H1 (cell line): ENCODE measurements around the gene KLRF1. TPM values are rescaled to one million over a fixed set of nuclear protein-coding genes. Genes with fewer than 3 reads are reported as not detected.

ENCODE experiments used
- CTCF ChIA-PET: fragments of 300-600 bp; sonication (Branson Sonifier 250); formaldehyde crosslinking; loops from one replicate; lab custom pipeline; 2021; ENCODE audit not compliant: partially characterized antibody; lab: Charles Lee
- POLR2A ChIA-PET: fragments of 300-600 bp; sonication (Branson Sonifier 250); formaldehyde crosslinking; loops from one replicate; lab custom pipeline; 2021; ENCODE audit warnings: inconsistent platforms; ENCODE audit not compliant: partially characterized antibody; lab: Charles Lee
- DNase-seq, 2 experiments: peaks; one replicate each; pipeline versions ENCODE4 v3.0.0 to v3.0.0-alpha.2; 2010 to 2022; ENCODE audit warnings: low spot score in 2 of 2, low read depth in 1 of 2, mixed read lengths in 1 of 2
- FAIRE-seq: peaks from 2 replicates; lab custom pipeline; 2011; peaks lifted over from hg19 to GRCh38; lab: Jason Lieb, UNC
- H2AFZ ChIP-seq: 2 replicates; pipeline ENCODE4 v1.8.1; 2012; ENCODE audit warnings: low read length, inconsistent platforms
- H2AK5ac ChIP-seq: 2 replicates; pipeline ENCODE4 v1.6.1; 2013; ENCODE audit warnings: low read depth, low read length
- H2BK120ac ChIP-seq: replicated peaks from 2 replicates; pipeline ENCODE3; 2013; ENCODE audit warnings: low read depth, low read length, inconsistent platforms
- H2BK12ac ChIP-seq: 2 replicates; pipeline ENCODE4 v1.6.1; 2013; ENCODE audit warnings: low read depth, low read length
- H2BK15ac ChIP-seq: 2 replicates; pipeline ENCODE4 v1.6.1; 2013; ENCODE audit warnings: low read length
- H2BK20ac ChIP-seq: 2 replicates; pipeline ENCODE4 v1.6.1; 2013; ENCODE audit warnings: low read length
- H2BK5ac ChIP-seq: 2 replicates; pipeline ENCODE4 v1.6.1; 2013; ENCODE audit warnings: low read depth, low read length
- H3K14ac ChIP-seq: 2 replicates; pipeline ENCODE4 v1.6.1; 2013; ENCODE audit warnings: inconsistent platforms; ENCODE audit not compliant: insufficient read length
- H3K18ac ChIP-seq: 2 replicates; pipeline ENCODE4 v1.6.1; 2013; ENCODE audit warnings: low read length; ENCODE audit errors: extremely low read depth
- H3K23ac ChIP-seq: 2 replicates; pipeline ENCODE4 v1.6.1; 2013; ENCODE audit warnings: inconsistent platforms; ENCODE audit not compliant: insufficient read length
- H3K23me2 ChIP-seq: 2 replicates; pipeline ENCODE4 v1.6.1; 2013; ENCODE audit warnings: low read depth, low read length
- H3K27ac ChIP-seq: 2 replicates; pipeline ENCODE4 v1.6.1; 2011; ENCODE audit warnings: low read depth, low read length, inconsistent platforms
- H3K27me3 ChIP-seq, 4 experiments: replicated peaks in 1 of 4; 1 replicate in 1 of 4; 2 replicates in 3 of 4; pipeline versions ENCODE4 v1.6.1 to v1.8.1; 2011 to 2013; ENCODE audit warnings: low read length in 3 of 4, mild to moderate bottlenecking in 3 of 4, inconsistent platforms in 2 of 4, mixed read lengths in 2 of 4, moderate library complexity in 1 of 4; ENCODE audit not compliant: control insufficient read depth in 3 of 4, insufficient read depth in 3 of 4; ENCODE audit errors: extremely low read depth in 1 of 4
- H3K36me3 ChIP-seq, 4 experiments: 2 replicates each; pipeline versions ENCODE4 v1.6.1 to v1.8.1; 2011 to 2013; ENCODE audit warnings: mild to moderate bottlenecking in 4 of 4, low read length in 3 of 4, moderate library complexity in 2 of 4, control low read depth in 1 of 4, inconsistent platforms in 1 of 4; ENCODE audit not compliant: insufficient read depth in 4 of 4, control insufficient read depth in 2 of 4
- H3K4ac ChIP-seq: replicated peaks from 2 replicates; pipeline ENCODE3; 2013; ENCODE audit warnings: low read length, low read depth, mixed read lengths, inconsistent platforms; ENCODE audit not compliant: insufficient read length
- H3K4me1 ChIP-seq, 4 experiments: replicated peaks in 1 of 4; 1 replicate in 1 of 4; 2 replicates in 3 of 4; pipeline versions ENCODE4 v1.6.1 to v1.8.1; 2011 to 2013; ENCODE audit warnings: low read length in 3 of 4, inconsistent platforms in 2 of 4, mixed read lengths in 1 of 4; ENCODE audit not compliant: insufficient read depth in 4 of 4, control insufficient read depth in 3 of 4
- H3K4me2 ChIP-seq, 2 experiments: 2 replicates each; pipeline versions ENCODE4 v1.6.1 to v1.8.1; 2011 to 2013; ENCODE audit warnings: low read depth in 2 of 2, low read length in 2 of 2, control low read depth in 1 of 2, inconsistent platforms in 1 of 2, mild to moderate bottlenecking in 1 of 2; ENCODE audit not compliant: insufficient read depth in 1 of 2
- H3K4me3 ChIP-seq, 4 experiments: fragments of 200-600, 300-600 bp in 1 of 4; sonication (generic), shearing (Covaris generic), sonication (Bioruptor Twin) in 1 of 4; 2 replicates each; pipeline versions ENCODE4 v1.5.1 to v1.8.1; 2011 to 2016; ENCODE audit warnings: low read length in 4 of 4, low read depth in 3 of 4, control low read depth in 2 of 4, inconsistent platforms in 2 of 4, mild to moderate bottlenecking in 2 of 4, mixed read lengths in 1 of 4, moderate library complexity in 1 of 4; ENCODE audit not compliant: insufficient read depth in 2 of 4; ENCODE audit errors: extremely low read depth in 1 of 4
- H3K56ac ChIP-seq: replicated peaks from 2 replicates; pipeline ENCODE3; 2013; ENCODE audit warnings: low read depth, mild to moderate bottlenecking, mixed read lengths, low read length, inconsistent platforms; ENCODE audit not compliant: insufficient read length
- H3K79me1 ChIP-seq: 2 replicates; pipeline ENCODE4 v1.6.1; 2013; ENCODE audit warnings: low read depth, low read length, control low read depth
- H3K79me2 ChIP-seq, 2 experiments: 2 replicates each; pipeline versions ENCODE4 v1.6.1 to v1.8.1; 2012 to 2013; ENCODE audit warnings: low read length in 2 of 2, mild to moderate bottlenecking in 2 of 2, inconsistent platforms in 1 of 2; ENCODE audit not compliant: insufficient read depth in 2 of 2, control insufficient read depth in 1 of 2
- H3K9ac ChIP-seq, 4 experiments: replicated peaks in 1 of 4; 1 replicate in 1 of 4; 2 replicates in 3 of 4; pipeline versions ENCODE4 v1.6.1 to v1.8.1; 2011 to 2013; ENCODE audit warnings: low read depth in 3 of 4, low read length in 3 of 4, control low read depth in 2 of 4, mild to moderate bottlenecking in 2 of 4, moderate library complexity in 2 of 4, inconsistent platforms in 1 of 4; ENCODE audit errors: extremely low read depth in 1 of 4
- H3K9me3 ChIP-seq, 2 experiments: 2 replicates each; pipeline versions ENCODE4 v1.6.1 to v1.8.1; 2012 to 2013; ENCODE audit warnings: mild to moderate bottlenecking in 2 of 2, moderate library complexity in 2 of 2, control low read depth in 1 of 2, inconsistent platforms in 1 of 2, low read depth in 1 of 2, low read length in 1 of 2, mixed read lengths in 1 of 2; ENCODE audit not compliant: insufficient read depth in 2 of 2
- H4K20me1 ChIP-seq, 2 experiments: replicated peaks in 1 of 2; 2 replicates each; pipeline versions ENCODE3 to v1.8.1; 2011 to 2013; ENCODE audit warnings: inconsistent platforms in 2 of 2, low read length in 2 of 2, mild to moderate bottlenecking in 1 of 2; ENCODE audit not compliant: insufficient read depth in 2 of 2, control insufficient read depth in 1 of 2
- H4K5ac ChIP-seq: 2 replicates; pipeline ENCODE4 v1.6.1; 2013; ENCODE audit warnings: low read length, low read depth, mixed read lengths, inconsistent platforms; ENCODE audit not compliant: insufficient read length
- H4K8ac ChIP-seq: 2 replicates; pipeline ENCODE4 v1.8.0; 2013; ENCODE audit warnings: mild to moderate bottlenecking, moderate library complexity, low read length, inconsistent platforms; ENCODE audit not compliant: insufficient read depth; ENCODE audit errors: extremely low read depth
- H4K91ac ChIP-seq: replicated peaks from 2 replicates; pipeline ENCODE3; 2013; ENCODE audit warnings: low read length, mixed read lengths, inconsistent platforms; ENCODE audit not compliant: insufficient read length
- BCL11A ChIP-seq, 2 experiments: IDR thresholded peaks; one replicate each; pipeline ENCODE4 v1.6.1; 2011; ENCODE audit warnings: low read depth in 2 of 2, low read length in 2 of 2, mild to moderate bottlenecking in 2 of 2
- BRCA1 ChIP-seq: IDR thresholded peaks from 2 replicates; pipeline ENCODE4 v1.6.1; 2012; ENCODE audit warnings: low read depth, low read length, improper control_type of control experiment
- EP300 ChIP-seq, 2 experiments: IDR thresholded peaks; 1 replicate in 1 of 2; 2 replicates in 1 of 2; pipeline ENCODE4 v1.6.1; 2011 to 2012; ENCODE audit warnings: low read depth in 2 of 2, low read length in 2 of 2, mild to moderate bottlenecking in 2 of 2, borderline replicate concordance in 1 of 2, inconsistent platforms in 1 of 2, moderate library complexity in 1 of 2
- GTF2F1 ChIP-seq: IDR thresholded peaks from 2 replicates; pipeline ENCODE4 v1.6.1; 2012; ENCODE audit warnings: low read depth, low read length, improper control_type of control experiment, borderline replicate concordance
- JUN ChIP-seq: IDR thresholded peaks from 2 replicates; pipeline ENCODE4 v1.6.1; 2011; ENCODE audit warnings: low read depth, mild to moderate bottlenecking, improper control_type of control experiment, low read length
- PHF8 ChIP-seq: fragments of 200-600 bp; sonication (generic); conservative IDR thresholded peaks from 2 replicates; pipeline ENCODE4 v1.7.1; 2012; ENCODE audit warnings: low read depth, mild to moderate bottlenecking, inconsistent platforms, low read length, moderate library complexity
- POU5F1 ChIP-seq: IDR thresholded peaks from 2 replicates; pipeline ENCODE4 v1.6.1; 2011; ENCODE audit warnings: low read depth, mild to moderate bottlenecking, low read length, moderate library complexity
- SP1 ChIP-seq: IDR thresholded peaks from 2 replicates; pipeline ENCODE4 v1.6.1; 2011; ENCODE audit warnings: low read depth, low read length
- SUZ12 ChIP-seq: fragments of 200-600 bp; sonication (generic); IDR thresholded peaks from 2 replicates; pipeline ENCODE4 v1.6.1; 2012; ENCODE audit warnings: mild to moderate bottlenecking, inconsistent platforms, low read length, moderate library complexity, mixed read lengths
- TAF1 ChIP-seq: IDR thresholded peaks from 2 replicates; pipeline ENCODE4 v1.6.1; 2011; ENCODE audit warnings: mild to moderate bottlenecking, low read depth, low read length
- TAF7 ChIP-seq: optimal IDR thresholded peaks from 2 replicates; pipeline ENCODE3; 2011; ENCODE audit warnings: low read depth, mild to moderate bottlenecking, inconsistent platforms, low read length, moderate library complexity, borderline replicate concordance
- USF2 ChIP-seq: IDR thresholded peaks from 2 replicates; pipeline ENCODE4 v1.6.1; 2011; ENCODE audit warnings: low read length, improper control_type of control experiment
- WGBS, 2 experiments: shearing (Covaris generic) in 1 of 2; methylation state at CpG; one replicate each; pipeline versions ENCODE4 v1.1.6 to v1.1.7; 2013 to 2015; ENCODE audit warnings: low lambda C conversion rate in 2 of 2, mixed read lengths in 2 of 2, inconsistent platforms in 1 of 2, low coverage in 1 of 2, missing lambda C conversion rate in 1 of 2; ENCODE audit not compliant: insufficient replicate concordance in 2 of 2, insufficient coverage in 1 of 2, insufficient read length in 1 of 2; ENCODE audit errors: extremely low coverage in 1 of 2, missing lambda C conversion rate in 1 of 2; 5-methylcytosine and 5-hydroxymethylcytosine counted together
- polyA plus RNA-seq, 7 experiments: library from polyadenylated mRNA; depleted of rRNA in 3 of 7; stranded (reverse) in 5 of 7; unstranded in 2 of 7; fragments of >200 nt in 5 of 7; fragments of 200-250 nt in 2 of 7; gene quantifications; 1 replicate in 5 of 7; 2 replicates in 1 of 7; 4 replicates in 1 of 7; pipeline versions ENCODE4 v1.2.1 to v1.2.3, GENCODE V29; 2011 to 2013; ENCODE audit warnings: missing spikeins in 2 of 7, mixed read lengths in 2 of 7
- total RNA-seq: library from RNA; stranded (reverse); fragmentation: NEBNext Ultra II Directional; extraction: Animal tissue kit (Norgen Biotek cat#: 25700); gene quantifications from 2 replicates; pipeline ENCODE4 v1.2.1, GENCODE V29; 2021

KLRF1 gene
- total and polyA plus RNA-seq, 2 of the 8 experiments (the other 6 are each of a cell fraction or from before 2014, with no cell fraction given): not detected

- no peak overlapping the region for H2AK5ac ChIP-seq
Observed at GRCh38 chr12:9806714-9807113, 20.6 kb upstream of the KLRF1 start.

More at GRCh38 chr12:9806714-9807113, 20.6 kb upstream of the KLRF1 start:
- Histone ChIP-seq H4K8ac (no peak overlapping the region), H3K36me3 (no peaks in the 10 kb centered on the region), H3K9ac (no peak overlapping the region), H2BK20ac (no peak overlapping the region), H4K20me1 (no peaks in the 10 kb centered on the region), H4K5ac (no peak overlapping the region), H2BK120ac (no peak overlapping the region), H3K27ac (no peak overlapping the region), H3K14ac (no peak overlapping the region), H2AFZ (no peak overlapping the region), H3K79me1 (no peaks in the 10 kb centered on the region), H3K4me2 (no peak overlapping the region), H3K23ac (no peak overlapping the region), H3K4me3 (no peak overlapping the region), H3K9me3 (no peaks in the 10 kb centered on the region), H3K27me3 (no peaks in the 10 kb centered on the region), H3K56ac (no peak overlapping the region), H3K4ac (no peak overlapping the region), H2BK5ac (no peak overlapping the region), H3K4me1 (no peaks in the 10 kb centered on the region), H3K79me2 (no peaks in the 10 kb centered on the region), H2BK15ac (no peak overlapping the region), H3K18ac (no peak overlapping the region), H4K91ac (no peak overlapping the region), H2BK12ac (no peak overlapping the region), H3K23me2 (no peaks in the 10 kb centered on the region)
- ChIA-PET POLR2A (interaction anchor here (0.8 kb wide), 1 partner anchor 93 kb away, joined by 3 read pairs; no protein-coding TSS in a partner anchor), CTCF (interaction anchor here (0.8 to 1.0 kb wide), 2 partner anchors 9 to 100 kb away, joined by 3 read pairs; no protein-coding TSS in a partner anchor)
- WGBS, 2 experiments: 78% methylated on average over 4 of the region's 4 CpGs; no CpG with 5 or more reads in 1 of the 2 experiments
- DNase-seq (no peak), FAIRE-seq (no peak)
- no peak for TF ChIP-seq TAF7
- no peak for TF ChIP-seq SUZ12
- no peak for TF ChIP-seq USF2
- no peak for TF ChIP-seq GTF2F1
- no peak for TF ChIP-seq PHF8
- TF ChIP-seq POU5F1: no peak
- TF ChIP-seq SP1: no peak
- no peak for TF ChIP-seq JUN
- no peak for TF ChIP-seq BCL11A (IDR thresholded peaks at IDR 0.05; ENCODE audit: low read depth in 2 of 2, low read length in 2 of 2)
- no peak for TF ChIP-seq EP300 (IDR thresholded peaks at IDR 0.05; ENCODE audit: borderline replicate concordance in 1 of 2, low read depth in 2 of 2, low read length in 2 of 2)
- no peak for TF ChIP-seq BRCA1
- TF ChIP-seq TAF1: no peak
